ENCODE data around the gene HTRA1.

The HTRA1 gene

GRCh38 chr10:122455376-122456079 is 5.8 kb upstream of the HTRA1 start:
- no peak for DNase-seq

DNA sequence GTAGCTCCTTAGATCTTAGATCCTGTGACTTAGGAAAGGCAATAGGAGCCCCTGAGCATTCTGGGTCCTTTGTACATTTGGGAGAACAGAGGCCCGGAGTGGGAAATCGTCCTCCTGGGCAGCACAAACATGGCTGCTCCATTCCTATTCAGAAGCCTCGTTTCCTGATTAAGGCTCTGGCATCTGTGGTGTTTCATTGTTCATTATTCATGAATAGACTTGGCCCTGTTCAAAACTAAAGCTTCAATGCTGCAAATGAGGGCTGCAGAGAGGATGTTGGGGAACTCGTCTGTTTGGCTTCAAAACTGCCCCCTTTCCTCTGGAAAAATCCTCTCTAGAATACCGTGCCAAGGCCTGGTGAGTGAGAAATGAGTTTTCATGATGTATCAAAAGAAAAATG is 3.4 kb upstream of the HTRA1 start:
- DNase-seq, result no peak

GRCh38 chr10:122458693-122459092 is 2.7 kb upstream of the HTRA1 start:
- no peak for DNase-seq

DNA sequence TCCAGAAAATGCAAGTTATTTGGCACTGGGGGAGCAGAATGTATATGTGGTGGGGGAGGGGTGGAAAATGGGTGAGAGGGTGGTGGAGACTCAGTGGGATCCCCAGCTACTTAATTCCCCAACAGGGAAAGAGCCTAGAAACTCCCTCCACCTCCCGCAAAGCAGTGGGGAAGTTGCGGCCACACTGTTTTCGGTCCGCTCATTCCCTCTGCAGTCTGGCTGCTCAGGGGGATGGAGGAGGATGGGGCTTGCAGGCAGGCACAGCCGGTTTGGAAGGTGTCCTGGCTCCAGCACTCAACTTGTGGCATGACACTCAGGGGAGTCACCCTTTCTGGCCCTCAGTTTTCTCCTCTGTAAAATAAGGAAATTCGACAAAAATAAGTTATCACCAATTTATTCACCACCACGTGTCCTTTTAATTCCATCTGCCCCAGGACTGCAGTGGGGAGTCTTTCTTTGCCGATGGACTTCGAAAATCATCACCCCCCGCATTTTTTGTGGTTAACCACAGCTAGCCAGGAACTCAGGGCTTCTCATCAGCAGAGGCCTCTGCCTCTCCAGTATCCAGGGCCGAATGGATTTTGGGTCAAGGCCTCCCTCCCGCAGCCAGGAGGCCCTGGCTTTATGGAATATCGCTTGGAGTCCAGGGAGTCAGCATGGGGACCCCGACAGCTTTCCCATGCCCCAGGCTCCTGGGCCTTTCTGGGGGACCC is 1.6 kb upstream of the HTRA1 start:
- DNase-seq, result no peak

DNA sequence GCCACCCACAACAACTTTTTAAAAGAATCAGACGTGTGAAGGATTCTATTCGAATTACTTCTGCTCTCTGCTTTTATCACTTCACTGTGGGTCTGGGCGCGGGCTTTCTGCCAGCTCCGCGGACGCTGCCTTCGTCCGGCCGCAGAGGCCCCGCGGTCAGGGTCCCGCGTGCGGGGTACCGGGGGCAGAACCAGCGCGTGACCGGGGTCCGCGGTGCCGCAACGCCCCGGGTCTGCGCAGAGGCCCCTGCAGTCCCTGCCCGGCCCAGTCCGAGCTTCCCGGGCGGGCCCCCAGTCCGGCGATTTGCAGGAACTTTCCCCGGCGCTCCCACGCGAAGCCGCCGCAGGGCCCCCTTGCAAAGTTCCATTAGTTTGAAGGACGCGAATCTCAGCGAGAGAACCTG is 461 bp upstream of the HTRA1 start:
- DNase-seq, result no peak

- no peak for DNase-seq
Measured at GRCh38 chr10:122461729-122462532, 578 bp downstream of the HTRA1 start.

DNA sequence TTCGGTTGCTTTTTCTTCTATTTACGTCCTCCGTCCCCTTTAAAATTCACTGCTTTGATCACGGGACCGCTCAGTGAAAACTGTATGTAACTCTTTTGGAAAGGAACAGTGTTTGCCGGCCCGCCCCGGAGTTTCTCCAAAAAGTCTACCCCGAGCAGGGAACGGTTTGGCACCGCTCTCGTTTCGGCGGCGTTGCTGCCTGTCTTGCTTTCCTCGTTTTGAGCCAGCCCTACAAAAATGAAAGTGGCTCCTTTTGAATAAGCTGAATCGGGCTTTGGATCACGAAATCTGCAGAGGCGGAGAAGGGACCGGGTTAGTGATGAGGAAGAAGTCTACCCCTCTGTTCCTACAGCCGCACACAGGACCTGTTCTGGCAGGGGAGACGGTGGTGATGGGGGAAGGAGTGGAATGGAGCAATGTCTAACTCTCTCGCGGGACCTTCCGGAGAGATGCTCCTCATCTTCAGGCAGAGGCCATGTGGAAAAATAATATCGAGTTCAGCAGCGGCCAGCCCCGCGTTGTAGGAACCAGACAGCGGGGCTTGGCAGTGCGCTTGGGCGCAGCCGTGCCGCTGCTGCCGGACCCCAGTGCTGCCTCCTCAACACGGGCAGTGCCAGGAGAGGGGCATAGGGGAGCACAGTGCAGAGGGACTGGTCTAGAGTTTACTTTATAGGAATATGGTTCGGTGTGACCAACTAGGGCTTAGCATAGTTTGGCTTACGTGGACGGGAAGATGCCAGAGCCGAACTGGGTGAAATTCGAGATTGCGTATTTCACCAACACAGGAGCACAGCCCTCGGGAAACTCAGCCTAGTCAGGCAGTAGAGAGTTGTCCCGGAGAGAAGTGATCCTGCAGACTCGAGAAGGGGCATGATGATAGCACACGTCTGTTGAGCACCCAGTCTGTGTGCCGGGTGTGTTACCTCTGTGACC is 1.4 kb downstream of the HTRA1 start:
- DNase-seq, result no peak

GRCh38 chr10:122463466-122464249 is 2.3 kb downstream of the HTRA1 start:
- DNase-seq, result no peak

DNA sequence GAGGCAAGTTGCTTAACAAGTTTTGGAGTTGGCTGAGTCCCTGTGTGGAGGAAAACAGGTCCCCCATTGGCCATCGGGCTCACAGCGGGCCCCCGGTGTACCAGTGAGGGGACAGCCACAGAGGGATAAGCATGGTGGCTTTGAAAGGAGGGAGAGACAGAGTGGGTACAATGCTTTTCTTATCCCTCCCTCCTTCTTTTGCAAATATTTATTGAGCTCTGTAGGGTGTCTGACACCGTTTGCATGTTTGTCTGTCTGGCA is 2.8 kb downstream of the HTRA1 start:
- DNase-seq, result no peak

DNA sequence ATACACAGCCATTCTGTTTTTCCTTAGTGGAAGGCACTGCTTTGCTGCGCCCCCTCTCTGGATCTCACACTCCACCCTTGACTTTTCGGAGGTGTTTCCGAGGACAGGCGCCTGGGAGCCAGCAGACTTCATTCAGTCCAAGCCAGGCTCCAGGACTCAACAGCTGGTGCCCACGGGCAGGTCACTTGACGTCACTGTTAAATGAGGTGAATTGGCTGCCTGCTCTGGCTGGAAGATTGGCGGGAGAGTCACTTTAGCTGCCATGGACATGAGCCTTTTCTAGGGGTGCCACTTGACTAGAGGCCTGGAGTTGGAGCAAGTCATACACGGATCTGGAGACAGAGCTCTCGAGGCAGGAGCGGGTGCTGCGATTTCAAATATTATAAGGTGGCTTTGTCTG is 3.2 kb downstream of the HTRA1 start:
- no peak for DNase-seq

- no peak for DNase-seq
Measured at GRCh38 chr10:122465401-122466040, 4.2 kb downstream of the HTRA1 start.

- no peak for DNase-seq
Measured at GRCh38 chr10:122466951-122467381, 5.6 kb downstream of the HTRA1 start.

- no peak for DNase-seq
Measured at GRCh38 chr10:122467701-122468100, 6.3 kb downstream of the HTRA1 start.

- no peak for DNase-seq
Measured at GRCh38 chr10:122468307-122468925, 7.1 kb downstream of the HTRA1 start.

DNA sequence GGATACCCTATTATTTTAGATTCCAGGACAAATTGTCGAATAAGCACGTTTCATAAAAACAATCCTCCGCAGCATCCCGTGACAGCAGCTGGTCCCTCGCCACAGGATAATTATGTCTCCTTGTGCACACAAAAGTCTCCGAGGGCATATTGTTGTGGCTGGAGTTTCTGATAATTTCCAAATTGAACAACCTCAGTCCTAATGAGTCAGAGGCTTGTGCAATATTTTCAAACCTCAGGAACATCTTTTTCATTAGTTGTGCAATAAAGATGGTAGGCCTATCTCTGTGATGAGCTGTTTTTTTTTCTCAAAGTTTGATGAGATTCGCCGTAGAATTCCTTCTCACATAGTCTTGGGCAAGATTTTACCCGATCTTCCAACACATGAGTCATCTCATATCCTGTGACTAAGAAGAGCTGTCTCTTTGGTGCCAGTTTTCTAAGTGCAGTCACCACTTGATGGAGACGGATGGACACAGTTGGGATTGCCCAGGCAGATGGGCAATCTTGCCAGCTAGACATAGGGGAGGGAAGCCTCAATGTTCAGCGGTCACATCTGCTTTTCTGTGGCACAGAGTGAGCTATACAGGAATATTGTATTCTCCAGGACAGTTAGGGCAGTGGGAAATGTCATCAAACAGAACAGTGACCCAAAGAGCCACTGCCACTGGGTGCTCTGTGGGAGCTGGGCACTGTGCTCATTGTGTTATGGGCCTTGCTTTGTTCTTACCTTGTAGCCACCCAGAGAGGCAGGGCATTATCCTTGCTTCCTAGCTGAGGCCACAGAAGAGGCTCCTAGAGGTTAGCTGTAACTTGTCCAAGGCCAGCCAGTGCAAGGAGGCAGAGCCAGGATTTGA is 7.8 kb downstream of the HTRA1 start:
- no peak for DNase-seq

DNA sequence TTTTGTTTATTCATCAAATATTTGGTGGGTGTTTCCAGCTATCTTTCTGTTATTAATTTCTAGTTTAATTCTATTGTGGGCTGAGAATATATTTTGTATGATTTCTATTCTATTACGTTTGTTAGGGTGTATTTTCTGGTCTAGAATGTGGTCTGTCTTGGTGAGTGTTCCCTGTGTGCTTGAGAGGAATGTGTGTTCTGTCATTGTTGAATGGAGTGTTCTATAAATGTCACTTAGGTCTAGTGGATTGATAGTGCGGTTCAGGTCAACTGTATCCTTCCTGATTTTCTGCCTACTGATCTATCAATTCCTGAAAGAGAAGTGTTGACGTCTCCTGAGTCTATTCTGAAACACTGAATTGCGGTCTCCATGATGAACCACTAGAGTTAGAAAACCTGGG is 8.5 kb downstream of the HTRA1 start:
- no peak for DNase-seq

DNA sequence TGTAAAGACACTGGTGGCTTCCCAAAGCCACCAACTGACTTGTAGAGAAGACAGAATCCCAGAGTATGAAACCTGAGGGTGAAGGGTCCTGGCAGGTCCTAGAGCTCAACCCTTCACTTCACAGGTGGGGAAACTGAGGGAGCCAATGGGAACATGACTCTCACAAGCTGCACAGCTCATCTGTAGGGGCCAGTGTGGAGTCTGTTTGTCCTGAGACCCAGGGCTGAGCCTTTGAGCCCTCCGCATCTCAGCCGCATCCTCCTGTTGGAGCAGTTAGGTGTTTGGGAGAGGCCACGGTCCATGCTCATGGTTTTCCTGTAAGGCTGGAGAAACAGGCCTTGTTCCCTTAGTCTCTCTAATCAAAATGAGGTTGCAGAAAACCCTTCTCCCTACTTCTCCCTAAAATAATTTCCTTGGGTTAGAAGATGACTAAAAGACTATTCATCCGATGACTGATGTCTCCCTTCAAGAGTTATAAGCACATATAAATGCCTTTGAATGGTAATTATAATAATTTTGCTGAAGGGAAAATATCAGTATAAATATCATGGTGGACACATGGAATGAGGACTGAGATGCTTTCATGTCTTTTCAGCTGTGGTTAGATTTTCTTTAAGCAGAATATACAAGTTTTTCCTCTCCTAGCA is 10.3 kb downstream of the HTRA1 start:
- DNase-seq, result no peak

DNA sequence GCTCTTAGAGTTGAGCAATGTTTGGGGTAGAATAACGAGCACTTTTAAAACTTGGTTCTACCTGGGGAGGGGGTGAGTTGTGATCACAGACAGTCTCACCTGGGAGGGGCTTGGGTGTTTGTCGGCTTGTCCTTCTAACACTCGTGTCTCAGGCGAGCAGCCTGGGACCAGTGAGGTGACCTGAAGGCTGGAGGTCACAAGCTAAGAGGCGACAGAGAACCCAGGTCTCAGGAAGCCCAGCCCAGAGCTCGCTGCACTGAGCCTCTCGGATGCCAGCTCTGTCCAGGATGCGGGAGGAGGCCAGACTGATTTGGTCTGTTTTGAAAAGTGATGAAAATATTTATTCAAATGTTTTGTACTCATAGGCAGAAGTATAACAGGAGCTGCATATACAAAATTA is 11.8 kb downstream of the HTRA1 start:
- DNase-seq, result no peak

GRCh38 chr10:122474131-122474818 is 12.9 kb downstream of the HTRA1 start:
- no peak for DNase-seq
